GM11168 (cell line): ENCODE measurements around the gene TCERG1L.
"Not testable (repeated sequence)": the region's sequence is repeated elsewhere in the genome, so short reads cannot be mapped to it uniquely, and the experiment has no call there.

Source experiments
- in situ Hi-C: fragments of 300-500 bp; cut with MboI; formaldehyde crosslinking; loops from one replicate; pipeline ENCODE4 v1.12.0; 2022; ENCODE audit warnings: low sequenced_read_pairs; ENCODE audit not compliant: unreplicated experiment

Gene TCERG1L

DNA sequence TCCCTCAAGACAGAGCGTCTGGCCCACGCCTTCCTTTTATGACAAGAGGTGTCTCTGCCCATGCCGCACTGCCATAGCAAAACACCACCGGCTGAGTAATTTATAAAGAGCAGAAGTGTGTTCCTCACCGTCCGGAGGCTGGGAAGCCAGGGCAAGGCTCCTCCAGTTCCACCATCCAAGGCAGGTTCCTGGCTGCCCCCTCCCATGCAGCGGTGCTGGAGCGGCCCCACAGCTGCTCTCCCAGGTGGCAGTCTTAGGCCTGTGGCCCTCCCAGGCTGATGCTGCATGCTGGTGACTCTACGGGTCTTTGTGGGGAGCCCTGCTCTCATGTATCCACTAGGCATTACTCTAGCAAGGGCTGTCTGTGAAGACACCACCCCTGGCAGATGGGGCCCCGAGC lies 113.1 kb downstream of the TCERG1L start:
- in situ Hi-C loops: no loop called here

DNA sequence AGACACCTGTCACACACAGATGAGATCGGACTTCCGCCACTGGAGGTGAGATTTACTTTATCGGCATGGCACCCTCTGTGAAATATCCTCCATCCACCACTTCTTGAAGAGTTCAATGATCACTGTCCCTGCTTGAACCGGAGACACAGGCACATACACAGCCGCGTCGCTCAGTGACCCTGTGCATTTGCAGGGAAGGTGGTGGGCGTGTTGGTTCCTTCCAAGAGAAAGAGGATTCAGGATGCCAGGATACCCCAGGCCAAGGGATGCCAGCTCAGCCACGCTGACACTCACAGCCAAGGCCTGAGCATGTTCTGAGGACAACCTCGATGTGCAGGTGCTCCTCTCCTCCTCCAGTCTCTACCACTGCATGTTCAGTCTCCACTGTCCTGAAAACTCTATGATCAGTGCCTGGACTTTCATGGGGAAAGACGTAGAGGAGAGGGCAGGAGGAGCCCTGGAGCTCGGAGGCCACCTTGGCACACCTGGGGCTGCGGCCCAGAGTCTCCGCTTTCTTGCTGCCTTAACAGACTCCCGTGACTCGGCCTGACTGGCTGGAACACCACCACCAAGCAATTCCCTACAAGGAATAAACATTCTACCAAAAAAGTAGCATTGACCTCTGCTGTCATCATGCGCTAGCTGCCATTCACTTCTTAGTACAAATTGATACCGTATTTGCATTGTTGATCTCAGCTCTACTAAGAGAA lies 115.2 kb downstream of the TCERG1L start:
- in situ Hi-C loops: no loop called here

DNA sequence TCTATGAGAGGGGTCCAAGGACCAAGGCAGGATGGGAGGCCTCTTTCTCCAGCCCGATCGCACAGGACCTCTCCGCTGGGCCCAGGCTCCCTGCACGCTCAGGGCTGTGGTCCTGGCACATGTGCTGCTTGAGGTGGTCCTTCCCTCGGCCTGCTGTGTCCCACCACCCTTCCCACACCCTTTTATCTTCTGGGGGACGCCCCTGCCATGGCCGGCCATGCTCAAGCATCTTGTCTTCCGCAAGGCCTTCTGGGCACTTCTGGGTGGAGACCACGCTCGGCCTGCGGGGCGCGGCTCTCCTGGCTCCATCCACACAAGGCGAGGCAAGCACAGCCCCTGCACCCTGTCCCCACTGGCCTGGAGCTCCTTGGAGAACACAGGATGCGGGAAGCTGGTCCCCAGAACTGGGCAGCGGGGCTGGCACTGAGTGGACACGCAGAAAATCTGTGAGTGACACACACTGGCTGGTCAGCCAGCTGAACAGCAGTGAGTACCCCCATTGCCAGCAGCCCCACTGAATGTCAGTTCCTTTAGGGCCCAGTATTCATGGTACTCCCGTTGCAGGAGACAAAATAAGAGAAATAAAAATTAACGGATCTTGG lies 115.9 kb downstream of the TCERG1L start:
- in situ Hi-C loops: no loop called here

DNA sequence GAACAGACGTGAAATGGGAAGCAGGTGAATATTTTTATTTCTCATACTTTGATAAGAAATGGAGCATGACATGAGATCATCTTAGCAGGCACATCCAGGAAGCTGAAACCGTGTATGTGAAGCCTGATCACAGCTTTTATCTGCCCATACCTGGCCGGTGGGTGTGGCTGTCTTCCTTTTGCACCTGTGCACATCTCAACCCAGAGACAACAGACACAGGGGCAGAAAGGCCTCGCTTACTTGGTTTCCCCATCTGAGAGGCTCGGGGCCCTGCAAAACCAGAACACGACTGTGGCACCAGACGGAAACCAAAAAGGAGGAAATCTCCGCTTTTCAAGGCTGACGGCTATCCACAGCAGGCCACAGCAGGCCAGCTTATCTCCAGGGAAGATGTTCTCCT lies 116.4 kb downstream of the TCERG1L start:
- in situ Hi-C loops: no loop called here

DNA sequence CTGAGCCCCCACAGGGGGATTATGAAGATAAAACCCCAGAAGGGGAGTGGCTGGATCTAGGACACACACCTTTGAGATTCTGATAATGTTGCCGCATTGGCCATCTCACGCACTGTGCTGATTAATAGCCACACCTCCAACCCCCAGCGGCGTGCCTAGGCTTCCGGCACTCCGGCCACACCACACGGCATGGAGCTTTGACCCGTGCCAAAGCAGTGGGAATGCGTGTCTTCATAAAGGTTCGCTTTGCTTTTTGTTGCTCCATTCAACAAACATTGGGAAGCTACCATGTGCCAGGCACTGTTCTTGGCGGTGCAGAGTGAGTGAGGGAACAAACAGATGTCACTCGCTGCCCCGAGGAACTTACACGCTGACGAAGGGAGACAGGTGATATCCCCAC lies 117.6 kb downstream of the TCERG1L start:
- in situ Hi-C loops: no loop called here

DNA sequence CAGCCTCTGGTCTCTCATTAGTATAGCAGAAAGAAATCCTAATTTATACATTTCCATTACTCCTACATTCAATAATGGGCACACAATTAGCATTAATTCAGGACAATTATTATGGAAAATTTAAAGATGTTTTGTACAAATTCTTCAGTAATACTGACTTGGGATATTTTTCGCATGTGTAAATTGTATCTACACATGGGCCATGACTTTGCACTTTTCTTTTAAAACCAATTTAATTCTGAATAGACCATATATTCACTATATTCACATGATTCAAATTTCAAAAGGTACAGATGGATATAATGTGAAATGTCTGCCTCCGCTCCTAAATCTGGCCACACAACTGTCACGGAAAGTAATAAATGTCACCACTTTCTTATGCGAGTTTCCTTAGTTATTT lies 123.0 kb downstream of the TCERG1L start:
- in situ Hi-C loops: no loop called here

DNA sequence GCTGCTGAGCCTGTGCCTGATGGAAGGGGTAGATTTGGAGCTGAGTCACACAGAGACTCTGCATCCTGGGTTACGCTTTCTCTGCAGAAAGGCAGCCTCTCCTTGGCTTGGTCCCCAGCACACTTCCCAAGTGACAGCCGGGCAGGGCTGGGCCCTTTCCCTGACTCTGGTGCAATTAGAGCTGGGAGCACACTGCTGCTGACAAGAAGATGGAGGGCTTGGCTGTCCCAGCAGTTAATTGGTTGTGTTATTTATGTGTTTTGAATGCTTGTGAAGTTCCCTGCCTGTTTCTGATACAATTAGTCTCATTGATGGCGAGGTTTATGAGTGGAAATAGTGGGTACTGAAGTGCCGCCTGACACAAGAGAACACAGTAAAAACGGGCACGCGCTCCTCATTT lies 123.6 kb downstream of the TCERG1L start:
- in situ Hi-C loops: no loop called here

DNA sequence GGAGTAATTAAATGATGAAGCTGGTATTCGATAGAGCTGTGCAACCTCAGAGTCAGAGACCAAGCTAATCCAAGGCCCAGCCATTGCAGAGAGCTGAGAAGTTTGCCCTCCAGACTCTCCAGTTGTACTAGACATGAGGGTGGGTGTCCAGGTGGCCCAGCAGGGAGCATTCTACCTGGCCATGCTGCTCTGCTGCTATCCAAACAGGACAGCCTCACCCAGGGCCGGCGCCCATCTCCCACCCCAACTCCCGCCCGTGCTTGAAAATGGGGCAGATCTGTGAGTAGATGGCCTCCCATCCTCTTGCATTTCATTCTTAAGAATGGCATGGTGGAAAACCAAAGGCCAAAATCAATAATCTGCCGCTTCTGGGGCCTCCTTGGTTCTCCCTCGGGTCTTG lies 124.2 kb downstream of the TCERG1L start:
- in situ Hi-C loops: no loop called here

DNA sequence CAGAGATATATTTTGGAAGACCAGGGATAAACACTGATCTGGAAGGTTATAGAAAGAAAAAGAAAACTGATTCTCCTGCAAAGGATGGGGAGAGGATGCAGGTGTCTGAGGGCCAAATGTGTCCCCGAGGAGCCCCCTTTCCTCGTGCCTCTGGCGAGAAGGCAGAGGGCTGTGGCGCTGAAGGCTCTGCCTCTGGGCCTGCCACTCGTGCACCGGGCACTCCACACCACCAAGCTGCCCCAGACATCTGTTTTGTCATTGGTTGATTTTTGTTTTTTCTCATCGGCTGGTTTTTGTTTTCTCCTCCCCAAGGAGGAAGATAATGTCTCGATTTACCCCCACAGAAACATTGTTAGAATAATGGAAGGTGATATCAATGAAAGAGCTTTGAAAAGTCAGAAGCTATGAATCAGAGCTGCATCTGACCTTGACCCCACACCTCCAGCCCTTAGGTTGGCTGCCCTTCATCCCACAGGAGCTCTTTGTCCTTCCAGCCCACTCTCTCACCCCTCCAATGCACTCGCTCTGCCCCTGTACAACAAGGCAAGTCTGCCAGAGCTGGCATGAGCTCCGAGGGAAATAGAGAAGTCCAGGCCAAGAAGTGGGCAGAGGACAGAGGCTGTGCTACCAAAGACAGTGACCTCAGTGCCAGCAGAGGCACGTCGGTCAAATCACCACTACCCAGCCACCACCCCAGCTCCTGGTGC lies 124.8 kb downstream of the TCERG1L start:
- in situ Hi-C loops: no loop called here

DNA sequence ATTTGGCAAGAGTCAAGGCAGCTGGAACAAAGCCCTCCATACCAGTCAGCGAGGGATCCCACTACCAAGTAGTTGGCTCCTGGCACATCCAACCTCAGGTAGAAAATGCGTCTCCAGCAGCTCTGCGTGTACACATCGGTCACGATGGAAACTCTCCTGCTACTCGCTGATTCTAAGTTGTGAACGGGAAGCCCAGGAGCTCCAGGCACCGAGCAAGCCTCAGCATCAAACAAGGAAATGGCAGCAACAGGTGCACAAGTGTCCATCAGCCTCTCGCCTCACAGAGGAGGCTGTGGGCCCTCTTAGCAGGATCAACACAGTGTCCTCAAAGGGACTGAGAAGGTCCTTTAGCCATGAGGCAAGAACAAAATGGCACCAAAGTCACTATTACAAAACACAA lies 127.0 kb downstream of the TCERG1L start:
- in situ Hi-C loops: no loop called here

DNA sequence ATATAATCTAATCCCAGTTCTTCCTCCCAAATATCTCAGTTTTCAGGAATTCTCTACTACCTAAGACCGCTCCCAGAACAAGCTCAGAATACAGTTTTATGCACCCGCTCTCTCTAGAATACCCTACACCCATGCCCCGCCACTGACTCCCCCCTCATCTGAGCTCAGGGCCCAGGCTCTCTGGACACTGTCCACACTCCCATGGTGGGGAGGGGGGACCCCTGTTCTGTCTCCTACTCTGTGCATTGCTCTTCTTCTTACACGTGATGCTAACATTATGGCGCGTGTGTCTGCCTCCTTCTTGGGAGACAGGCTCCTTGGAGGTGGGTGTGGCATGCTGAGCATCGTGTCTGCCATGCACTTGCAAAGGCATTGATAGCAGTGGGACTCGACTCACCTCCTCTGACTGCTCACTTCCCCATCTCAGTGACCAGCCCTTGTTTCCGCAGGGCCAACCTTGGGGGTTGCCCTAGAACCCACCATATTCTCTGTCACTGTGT lies 127.9 kb downstream of the TCERG1L start:
- in situ Hi-C loops: no loop called here

DNA sequence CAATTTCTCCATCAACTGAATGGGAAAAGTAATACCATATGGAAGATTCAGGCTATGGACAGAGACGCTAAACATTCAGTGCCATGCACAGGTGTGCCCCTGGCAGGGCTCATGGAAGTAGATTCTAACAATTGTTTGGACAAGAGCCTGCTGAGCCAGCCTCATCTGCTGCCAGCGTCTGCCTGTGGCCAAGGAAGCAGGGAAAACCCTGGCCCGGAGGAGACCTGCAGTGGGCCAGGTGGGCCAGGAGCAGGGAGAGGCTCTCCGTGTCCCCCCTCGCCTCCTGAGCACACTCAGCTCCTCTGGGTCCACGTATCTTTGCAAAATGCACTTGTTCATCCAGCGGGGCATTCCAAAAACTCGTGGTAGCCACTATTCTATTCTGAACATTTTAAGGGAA lies 130.1 kb downstream of the TCERG1L start:
- in situ Hi-C loops: no loop called here

DNA sequence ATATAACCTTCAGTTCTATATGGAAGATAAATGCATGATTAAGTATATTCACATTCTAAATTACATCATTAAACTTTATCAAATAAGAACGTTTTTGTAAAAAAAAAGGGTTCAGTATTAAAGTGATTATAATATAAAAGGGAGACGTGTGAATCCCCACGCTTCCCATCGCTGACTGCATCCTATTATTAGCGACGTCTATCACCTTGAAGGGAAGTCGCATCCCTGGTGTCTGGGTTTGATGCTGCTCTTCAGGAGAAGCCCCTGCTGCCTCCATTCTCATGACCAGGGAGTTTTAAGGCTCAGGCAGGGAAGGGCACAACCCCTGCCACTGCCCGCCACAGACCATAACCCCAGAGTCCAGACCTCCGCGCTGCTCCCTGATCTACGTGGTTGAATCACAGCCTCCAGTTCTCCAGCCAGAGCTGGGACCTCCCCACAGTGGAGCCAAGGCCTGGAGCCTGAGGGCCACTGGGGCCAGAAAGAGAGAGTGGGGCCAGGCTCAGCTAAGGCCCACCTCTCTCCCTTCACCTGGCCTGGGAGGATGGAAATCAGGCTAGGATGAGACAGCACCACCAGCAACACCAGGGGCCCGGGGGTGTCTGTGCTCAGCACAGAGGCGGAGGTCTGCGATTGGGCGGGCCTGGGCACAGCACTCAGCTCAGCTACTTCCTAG lies 130.6 kb downstream of the TCERG1L start:
- in situ Hi-C loops: no loop called here

DNA sequence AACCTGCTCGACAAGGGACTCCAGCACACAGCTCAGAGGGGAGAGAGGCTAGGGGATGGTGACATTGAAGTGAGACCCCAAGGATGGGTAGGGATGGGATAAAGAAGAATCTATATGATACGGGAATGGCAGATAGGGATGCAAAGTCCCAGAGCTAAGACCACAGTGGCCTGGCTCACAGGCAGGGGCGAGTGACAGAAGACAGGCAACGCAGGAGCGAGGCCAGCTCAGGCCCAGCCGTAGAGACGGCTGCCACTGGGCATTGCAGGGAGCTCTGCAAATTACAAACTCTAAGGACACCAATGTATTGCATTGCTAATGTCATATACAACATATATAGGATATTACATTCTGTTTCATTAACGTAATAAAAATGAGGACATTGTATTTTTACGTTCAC lies 131.4 kb downstream of the TCERG1L start:
- in situ Hi-C loops: no loop called here

DNA sequence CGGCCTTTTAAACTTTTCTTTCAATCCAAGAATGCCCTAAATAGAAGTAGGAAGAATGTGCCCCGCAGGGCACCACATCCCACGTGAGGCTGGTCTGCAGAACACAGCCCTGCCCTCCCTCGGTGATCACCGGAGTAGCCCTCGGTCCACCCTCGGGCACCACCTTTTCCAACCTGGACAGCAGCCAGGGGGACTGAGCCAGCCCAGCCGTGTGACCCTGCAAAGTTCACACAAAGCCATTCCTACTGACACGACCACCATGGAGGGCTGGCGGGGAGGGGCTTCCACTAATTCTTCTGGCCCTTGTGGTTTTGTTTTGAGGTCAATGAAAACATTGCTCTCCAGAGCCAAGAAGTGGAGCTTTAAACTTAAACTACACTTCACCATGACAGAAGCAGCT lies 132.2 kb downstream of the TCERG1L start:
- in situ Hi-C loops: no loop called here

DNA sequence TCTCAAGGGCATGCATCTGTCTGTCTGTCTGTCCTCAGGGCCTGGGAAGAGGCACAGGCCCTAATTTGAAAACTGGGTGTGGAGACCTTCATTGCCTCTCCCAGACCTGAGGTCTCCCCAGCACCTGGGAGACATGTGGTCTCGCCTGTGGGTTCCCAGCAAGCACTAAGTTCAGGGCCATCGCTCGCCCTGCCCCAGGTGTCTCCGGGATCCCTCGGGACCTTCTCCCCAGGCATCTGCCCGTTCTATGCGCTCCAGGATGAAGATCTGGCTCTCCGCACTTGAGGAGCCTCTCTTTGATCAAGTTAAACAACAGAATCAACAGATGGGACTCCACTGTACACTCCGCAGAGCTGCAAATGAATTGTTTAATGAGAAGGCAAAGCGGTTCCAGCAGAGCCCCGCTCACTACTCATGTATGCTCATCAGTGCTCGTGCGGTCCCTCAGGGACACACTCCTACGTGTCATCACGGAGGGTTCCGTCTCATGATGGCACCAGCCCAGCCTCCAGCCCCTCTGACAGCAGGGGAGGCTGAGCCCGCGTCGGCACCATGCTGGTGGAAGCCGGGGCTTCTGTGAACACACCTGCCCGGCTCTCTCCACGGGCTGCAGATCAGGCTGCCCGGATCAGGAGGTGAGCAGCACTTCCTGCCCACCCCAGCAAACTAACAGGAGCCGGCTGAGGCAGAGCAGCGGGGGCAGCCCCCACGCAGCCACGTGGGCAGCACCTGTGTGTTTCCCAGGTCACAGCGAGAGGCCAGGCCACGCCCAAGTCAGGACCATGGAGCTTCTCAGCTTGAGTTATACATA lies 132.8 kb downstream of the TCERG1L start:
- in situ Hi-C loops: no loop called here

DNA sequence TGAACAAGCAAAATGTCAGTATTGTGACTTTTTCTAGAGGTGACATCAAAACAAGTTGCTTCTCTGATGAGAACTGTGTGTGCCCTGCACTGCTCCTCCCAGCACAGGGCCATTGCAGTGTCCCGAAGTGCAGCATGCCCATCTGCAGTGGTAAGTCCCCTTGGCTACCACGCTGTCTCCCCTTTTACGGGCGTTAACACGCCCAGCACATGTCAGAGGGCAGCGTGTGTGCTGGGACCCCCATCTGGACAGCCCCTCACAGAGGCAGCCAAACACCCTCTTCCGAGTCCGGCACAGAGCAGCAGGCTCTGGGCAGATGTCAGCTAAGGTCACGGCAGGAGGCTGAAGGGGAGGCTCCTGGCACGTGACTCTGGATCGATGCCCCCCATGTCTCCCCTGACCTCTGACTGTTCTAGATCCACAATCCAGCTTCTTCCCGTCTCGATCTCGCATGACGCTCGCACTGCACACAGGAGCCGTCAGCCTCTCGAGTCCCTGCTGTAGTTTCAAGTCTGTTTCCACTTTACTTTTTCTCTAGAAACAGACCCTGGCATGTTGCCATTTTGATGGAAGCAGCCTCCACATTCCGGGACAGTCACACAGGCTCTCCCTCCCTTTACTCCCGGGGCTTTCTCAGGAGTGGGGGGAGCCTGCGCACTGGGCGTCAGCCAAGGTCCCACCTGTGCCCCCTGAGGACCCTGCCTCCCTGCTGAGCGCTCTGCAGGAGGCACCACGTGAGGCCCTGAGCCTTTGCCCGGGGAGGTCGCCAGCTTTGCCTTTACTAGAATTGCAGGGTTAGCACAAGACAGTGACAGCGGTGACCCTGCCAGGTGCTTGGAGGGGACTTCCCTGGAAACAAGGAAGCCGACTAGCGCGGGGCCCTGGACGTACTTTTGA lies 133.8 kb downstream of the TCERG1L start:
- in situ Hi-C loops: no loop called here

DNA sequence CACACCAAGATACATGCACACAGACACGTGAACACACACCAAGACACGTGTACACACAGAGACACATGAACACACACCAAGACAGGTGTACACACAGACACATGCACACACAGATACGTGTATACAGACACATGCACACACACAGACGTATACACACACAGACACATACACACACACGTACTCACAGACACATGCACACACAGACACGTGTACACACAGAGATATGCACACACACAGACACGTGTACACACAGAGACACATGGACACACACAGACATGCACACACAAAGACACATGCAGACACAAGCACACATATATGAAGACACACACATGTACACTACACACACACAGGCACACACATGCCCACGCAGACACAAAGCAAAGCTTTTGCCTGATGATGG lies 134.6 kb downstream of the TCERG1L start:
- in situ Hi-C loops: no loop called here

DNA sequence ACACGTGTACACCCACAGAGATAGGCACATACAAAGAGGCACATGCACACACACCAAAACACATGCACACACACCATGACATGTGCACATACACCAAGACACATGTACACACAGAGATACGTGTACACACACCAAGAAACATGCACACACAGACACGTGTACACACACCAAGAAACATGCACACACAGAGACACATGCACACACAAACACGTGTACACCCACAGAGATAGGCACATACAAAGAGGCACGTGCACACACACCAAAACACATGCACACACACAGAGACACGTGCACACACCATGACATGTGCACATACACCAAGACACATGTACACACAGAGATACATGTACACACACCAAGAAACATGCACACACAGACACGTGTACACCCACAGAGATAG lies 135.2 kb downstream of the TCERG1L start:
- in situ Hi-C loops: not testable (repeated sequence)
